ENCODE results near the gene PEX11B.
A peak's percentile ranks its signal among the peaks of the same experiment; 100 is the strongest.

The PEX11B gene

DNA sequence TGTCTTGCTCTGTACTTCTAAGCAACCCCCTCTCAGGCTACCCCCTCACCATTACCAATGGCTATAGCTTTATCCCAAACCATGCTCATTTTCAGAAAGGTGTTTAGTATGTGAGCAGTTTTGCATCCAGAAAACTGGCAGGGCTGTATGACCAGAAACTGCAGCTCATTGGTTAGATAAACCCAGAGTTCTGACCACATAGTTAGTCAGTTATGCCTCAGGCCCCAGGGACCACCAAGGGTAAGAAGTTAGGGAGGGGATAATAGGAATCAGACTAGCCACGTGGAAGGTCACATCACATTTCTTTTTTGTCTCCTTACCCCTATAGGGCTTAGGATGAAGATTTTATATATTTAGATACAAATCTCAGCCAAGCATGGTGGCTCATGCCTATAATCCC is 9.9 kb downstream of the PEX11B start:
- no peak for DNase-seq (ENCODE audit: low read depth, low spot score)

DNA sequence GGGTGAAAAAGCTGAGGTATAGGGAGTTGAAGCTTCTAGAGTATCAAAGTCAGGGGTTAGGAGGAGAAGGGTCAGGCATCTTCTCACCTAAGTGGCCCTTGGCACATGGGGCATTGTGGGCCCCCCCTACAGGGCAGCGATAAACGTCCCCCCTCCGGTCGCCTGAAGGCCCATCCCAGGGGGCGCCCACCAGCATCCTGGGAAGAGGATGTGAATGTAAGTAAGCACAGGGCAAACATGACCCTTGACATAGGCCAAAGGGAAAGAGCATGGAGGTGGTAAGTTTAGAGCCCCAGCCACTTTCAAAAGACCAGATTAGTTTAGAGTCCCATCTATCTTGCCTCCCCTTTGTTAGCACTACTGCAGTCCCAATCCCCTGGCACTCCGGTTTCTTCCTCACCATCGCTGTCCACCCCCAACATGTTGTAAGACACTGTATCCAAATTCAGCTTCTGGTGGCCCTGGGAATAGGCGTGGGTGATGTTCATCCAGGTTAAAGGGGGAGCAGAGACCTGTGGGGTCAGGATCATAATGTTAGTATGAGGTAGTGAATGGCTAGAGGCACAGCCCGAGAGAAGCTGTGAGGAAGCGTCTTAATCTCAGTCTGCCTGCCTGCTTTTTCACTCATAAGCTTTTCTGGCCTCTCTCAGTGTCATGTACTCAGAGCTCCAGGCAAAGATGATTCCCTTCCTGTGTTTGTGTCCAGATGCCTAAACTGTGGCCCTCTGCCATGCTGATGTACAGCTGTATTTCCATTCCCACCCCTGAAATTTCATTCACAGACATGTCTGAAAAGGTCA is 11.4 kb downstream of the PEX11B start:
- DNase-seq (ENCODE audit: low read depth, low spot score), result no peak

DNA sequence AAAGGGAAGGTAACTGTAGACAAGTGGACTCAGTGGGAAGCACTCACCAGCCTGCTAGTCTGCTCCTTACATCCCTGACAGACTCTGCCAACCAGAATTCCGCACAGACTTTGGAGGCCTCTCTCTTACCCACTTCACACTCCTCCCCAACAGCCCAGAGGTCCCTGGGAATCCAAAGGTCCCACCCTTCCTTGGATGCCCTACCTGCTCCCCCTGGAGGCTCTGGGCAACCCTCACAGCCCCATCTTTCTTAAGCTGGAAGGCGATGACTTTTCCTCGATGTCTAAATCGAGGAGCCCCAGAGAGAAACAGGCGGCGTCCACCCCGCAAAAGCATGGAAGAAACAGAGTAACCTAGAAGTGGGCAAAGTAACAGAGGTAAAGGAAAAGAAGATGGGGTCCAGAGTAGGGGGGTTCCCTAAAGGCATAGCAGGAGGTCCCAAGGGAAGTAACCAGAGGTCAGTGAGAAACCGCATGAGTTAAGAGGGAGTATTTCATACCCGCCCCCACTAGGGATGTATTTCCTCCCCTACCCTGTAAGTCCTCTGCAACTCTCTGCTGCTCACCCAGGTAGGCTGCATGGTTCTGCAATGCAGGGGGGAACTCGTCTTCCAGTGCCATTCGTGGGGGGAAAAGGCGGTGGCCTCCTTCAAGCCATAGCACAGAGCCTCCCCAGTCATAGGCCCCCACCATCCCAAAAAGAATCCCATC is 17.1 kb downstream of the PEX11B start:
- DNase-seq (ENCODE audit: low read depth, low spot score), result no peak

DNA sequence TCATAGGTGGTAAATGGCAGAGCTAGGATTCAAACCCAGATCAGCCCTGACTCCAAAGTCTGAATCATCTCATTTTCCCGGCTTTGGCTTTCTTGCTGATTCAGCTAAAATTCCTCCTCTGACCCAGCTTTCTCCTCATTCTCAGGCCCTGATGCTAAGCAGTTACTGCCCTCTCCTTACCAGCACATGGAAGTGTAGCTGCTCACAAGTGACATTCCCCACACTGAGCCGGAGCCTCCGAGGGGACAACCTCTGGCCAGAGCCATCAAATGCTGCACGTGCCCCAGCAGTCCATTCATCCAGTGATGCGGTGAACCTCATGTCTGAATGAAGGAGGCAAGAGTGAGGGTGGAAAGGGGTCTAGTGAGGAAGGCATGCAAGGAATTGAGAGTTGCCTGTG is 19.8 kb downstream of the PEX11B start:
- no peak for DNase-seq (ENCODE audit: low read depth, low spot score)

DNA sequence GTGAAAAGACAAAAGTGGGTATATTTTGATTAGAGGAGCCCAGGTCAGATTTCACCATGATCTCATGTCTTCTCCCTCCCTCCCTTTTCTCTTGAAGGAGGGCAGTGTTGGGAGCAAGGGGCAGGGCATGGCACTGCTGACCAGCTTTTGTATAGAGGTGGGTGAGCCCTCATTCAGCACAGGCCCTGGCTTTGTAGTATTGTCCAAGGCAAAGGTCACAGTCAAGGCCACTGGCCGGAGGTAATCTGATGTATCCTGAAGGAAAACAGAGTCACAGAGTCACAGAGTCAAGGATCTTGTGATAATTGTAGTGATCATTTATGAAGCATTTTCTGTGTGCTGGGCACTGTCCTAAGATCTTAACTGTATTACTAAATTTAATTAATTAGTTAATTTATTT is 20.5 kb downstream of the PEX11B start:
- DNase-seq (ENCODE audit: low read depth, low spot score), result no peak

DNA sequence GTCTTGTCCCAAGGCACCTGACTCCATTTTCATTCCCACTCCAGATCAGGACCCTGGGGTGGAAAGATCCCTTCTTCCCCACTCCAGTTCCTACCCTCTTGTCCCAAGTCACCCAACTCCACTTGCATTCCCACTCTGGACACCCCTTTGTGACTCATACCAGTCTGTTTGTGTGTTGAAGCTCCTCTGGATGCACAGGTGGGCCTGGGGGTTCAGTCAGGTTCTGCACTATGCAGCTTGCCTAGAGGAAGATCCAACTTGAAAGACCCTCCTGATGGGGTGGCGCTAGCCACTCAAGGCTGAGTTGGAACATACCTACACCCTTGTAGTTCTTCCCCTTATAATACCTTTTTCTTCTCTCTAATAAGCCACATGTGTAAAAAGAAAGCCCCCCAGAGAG is 23.0 kb downstream of the PEX11B start:
- no peak for DNase-seq (ENCODE audit: low read depth, low spot score)

DNA sequence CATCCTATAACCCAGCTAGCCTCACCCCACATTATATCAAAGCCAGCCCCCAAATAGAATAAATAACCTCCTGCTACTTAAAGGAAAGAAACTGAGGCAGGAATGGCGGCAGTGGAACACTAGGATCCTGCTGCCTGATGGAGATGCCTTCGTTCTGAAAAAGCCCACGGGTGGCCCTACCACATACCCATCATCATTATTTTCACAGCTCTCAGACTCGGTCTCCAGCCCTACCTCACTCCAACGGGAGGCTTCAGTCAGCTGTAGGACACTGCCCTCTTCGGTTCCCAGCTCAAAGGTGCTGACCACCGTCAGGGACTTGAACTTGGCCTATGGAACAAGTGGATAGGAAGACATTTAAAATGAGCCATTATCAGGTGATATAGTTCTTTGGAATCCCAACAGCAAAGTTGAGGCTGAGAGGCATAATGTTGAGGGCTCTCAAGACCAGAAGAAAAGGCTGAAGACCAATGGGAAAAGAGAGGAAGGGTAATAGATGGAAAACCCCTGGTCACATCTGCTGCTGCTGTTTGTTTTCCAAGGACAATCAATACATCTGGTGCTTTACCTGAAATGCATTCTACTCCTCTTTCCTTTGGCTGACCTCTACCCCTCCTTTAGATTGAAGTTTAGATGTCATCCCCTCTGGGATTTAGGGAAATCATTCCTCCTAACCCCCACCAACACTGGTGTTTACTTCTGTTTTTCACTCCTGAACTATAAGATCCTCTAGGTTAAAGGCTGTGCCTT is 25.0 kb downstream of the PEX11B start:
- no peak for DNase-seq (ENCODE audit: low read depth, low spot score)

DNA sequence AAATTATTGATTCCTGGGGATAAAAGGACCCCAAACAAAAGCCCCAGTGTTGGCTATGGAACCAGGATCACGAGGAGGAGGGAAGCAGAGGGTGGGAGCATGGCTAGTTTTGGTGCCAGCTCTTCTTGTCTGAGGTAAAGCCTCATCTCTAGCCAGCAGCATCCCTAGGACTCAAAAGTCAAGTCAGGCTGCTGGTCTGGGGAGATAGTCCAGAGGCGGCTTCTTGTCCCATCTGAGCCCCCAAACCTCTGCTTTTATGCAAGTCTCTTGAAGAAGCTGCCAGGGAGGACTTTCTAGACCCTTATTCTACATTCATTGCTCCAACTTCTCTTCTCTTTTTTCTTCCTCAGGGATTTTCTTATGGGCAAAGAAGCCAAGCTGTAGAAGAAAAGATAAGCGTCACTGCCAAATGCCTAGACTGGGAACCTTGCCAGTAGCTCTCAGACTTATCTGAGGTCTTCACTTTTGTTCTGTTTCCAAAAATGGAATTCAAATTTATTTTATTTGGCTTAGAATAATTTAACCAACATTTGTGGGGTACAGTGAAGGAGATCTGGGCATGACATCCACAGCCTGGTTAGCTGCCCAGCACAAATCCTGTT is 25.9 kb downstream of the PEX11B start:
- no peak for DNase-seq (ENCODE audit: low read depth, low spot score)

DNA sequence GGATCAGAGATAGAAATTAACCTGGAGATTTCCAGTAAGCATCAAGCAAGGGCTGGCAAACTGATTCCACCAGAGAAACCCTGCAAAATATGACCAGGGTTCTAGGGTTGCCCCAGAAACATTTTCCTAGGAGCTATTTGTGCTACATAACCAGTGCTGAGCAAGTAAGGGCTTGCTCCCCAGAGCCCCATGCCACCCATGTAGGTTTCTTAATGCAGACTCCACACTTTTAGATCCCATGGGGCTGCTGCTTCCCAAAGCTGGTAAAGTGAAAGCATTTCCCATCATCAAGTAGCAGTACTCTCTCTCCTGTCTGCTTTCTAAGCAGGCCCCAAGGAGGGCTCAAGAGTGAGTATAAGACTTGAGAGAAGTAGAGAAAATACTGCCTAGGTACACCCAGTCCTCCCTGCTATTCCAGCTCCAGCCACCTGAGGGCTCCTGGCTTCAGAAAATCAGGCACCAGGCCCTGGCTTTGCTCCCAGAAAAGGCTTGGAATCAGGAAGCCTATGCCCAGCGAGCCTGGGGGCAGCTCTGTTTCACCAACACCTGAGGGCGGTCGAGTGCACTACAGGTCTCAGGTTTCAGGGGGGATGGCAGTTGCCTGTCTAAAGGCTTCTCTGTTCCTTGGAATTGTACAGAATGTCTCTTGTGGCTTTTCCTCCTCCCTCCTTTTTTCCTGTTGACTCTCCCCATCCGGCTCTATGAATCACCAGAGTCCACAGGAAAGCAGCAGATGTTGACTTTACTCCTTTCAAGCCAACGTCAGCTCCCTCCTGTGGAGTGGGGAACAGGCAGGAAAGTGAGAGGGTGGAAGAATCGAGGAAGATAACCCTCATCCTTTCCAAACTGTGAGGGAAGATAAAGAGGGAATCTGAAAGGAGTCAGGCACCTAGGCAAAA is 26.7 kb downstream of the PEX11B start:
- peak; percentile 100 for DNase-seq (ENCODE audit: low read depth, low spot score)

DNA sequence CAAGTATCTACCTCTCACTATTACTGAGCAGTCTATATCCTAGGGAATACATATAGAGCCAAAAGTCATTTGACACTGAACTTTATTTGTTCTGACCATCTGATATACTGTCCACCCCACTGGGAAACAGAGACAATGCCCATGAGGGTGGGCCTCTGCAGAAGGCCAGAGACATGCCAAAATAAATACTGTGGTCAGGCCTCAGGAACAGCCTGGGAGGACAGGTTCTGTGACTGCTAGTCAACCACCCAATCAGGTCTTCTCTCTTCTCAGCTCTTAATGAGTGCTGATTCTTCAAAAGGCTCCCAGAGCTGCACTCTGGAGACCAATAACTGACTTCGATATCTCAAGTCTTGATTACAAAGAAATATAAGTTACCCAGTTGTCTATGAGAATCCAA is 27.4 kb downstream of the PEX11B start:
- peak; percentile 88 for DNase-seq (ENCODE audit: low read depth, low spot score)

DNA sequence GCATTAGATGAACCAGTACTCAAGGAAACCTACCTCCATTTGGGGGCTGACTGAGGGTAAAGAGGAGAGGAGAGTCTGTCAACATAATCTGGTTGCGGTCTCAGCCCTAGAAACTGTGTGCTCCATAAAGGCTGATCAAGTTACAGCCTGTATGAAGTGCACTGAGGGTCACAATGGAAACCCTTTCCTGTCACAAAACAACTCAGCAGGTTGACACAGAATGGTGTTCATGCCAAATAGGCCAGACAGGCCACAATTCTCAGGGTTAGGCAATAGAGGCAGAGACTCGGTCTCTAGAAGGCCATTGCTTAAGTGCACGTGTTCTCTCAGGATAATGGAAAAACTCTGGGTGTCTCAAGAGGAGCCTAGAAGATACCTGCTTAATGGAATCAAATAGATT is 28.8 kb downstream of the PEX11B start:
- no peak for DNase-seq (ENCODE audit: low read depth, low spot score)

DNA sequence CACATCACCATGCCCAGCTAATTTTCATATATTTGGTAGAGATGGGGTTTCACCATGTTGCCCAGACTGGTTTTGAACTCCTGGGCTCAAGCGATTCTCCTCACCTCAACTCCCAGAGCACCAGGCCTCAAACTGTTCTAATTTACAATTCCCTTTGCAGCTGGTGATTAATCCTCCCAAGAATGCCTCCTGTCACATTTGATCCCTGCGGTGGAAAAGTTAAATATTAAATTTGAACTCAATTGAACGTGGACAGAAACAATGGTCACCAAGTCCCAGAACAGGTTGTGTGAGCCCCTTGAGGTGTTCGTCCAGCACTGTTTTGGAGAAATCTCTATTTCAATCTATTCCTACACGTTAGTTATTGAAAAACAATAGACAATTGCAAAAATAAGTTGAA is 30.9 kb downstream of the PEX11B start:
- DNase-seq (ENCODE audit: low read depth, low spot score), result no peak

DNA sequence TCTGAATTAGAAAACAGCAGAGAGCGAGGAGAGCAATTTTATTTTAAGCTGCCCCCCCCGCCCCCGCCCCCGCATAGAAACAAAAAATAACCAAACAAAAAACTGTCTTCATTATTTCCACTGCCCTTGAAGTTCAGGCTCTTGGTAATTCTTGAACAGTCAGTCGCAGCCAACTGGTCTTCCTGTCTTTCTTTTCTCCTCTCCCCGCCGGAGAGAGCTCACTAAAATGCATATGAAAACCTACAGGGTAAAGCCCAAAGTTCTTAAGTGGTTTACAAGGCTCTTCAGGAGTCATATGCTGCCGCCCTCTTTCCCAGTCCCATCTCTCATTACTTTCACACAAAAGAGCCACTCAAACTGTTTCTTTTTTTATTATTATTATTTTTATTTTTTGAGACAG is 31.7 kb downstream of the PEX11B start:
- DNase-seq (ENCODE audit: low read depth, low spot score), result no peak

DNA sequence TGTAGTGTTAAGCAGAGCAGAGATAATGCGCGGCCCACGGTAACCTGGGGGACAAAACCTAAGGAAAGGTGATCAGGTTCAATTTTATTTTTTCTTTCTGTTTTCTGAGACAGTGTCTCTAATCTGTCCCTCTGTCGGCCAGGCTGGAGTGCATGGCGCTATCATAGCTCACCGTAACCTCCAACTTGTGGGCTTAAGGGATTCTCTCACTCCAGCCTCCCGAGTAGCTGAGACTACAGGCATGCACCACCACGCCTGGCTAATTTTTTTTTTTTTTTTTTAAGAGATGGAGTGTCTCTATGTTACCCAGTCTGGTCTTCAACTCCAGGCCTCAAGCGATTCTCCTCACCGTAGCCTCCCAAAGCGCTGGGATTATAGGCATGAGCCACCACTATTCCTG is 32.1 kb downstream of the PEX11B start:
- no peak for DNase-seq (ENCODE audit: low read depth, low spot score)

DNA sequence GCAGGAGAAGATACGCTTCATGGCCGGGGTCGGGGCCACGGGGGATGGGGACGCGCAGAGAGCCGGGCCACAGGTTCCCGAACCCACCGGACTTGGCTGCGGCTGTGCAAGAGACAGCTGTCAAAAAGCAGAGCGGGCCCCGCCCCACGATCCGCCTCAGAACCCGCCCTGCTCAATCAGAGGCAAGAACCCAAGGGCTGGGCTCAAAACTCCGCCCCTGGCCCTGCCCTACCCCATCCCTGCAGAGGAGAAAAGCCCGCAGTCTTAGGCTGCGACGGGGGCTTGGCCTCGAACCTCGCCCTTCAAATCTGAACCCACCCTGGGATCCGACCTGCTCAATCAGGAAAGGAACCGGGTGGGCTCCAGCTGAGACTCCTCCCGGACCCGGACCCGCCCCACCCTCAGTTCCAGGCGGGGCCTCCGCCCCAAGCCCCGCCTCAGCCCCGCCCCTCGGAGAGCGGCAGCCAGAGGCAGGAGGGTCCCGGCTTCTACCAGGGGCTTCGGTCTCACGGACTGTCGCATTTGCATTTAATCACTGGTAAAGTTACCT is 32.7 kb downstream of the PEX11B start, which contains the start of gene ANKRD35:
Gene ANKRD35, minus strand, starts transcription at position 129 of the 550 bp plus-strand sequence. Its CDS starts 108 bp downstream, at position 21.
- peak; percentile 60 for DNase-seq (ENCODE audit: low read depth, low spot score)

DNA sequence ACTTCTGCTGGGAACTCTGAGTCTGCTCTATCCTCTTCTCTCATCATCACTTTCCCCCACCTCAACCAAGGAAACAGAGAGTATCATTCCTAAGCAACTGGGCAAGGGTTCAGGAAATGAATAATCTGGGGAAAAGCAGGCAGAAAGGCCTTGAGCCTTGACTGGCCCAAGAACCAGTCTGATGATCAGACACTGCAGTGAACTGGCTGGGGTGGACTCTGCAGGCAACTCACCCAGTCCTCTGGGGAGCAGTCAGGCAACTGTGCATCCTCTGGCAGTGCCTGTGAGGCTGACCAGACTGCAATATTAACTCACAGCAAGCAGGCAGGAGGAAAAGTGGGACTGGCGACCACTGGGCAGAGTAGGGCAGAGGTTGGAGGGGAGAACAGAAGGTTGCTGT is 33.8 kb downstream of the PEX11B start:
- DNase-seq (ENCODE audit: low read depth, low spot score), result no peak

DNA sequence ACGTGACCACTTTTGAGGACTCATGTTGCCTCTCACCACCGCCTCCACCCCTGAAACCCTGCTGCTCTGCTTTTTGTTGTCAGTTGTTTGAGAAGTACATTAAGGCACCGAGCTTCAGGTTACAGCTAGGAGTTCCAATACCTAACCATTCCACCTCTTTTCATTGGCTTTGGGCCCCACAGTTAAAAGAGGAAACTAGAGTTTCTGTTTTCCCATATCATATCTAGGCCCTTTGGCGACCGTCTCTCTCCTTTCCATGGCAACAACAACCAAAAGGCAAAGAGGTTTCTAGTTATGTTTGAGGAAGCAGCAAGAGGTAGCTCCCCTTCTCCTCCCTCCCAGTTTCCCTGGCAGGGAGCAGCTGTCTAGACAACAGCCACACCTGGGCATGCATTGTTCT is 38.7 kb downstream of the PEX11B start:
- DNase-seq (ENCODE audit: low read depth, low spot score), result no peak

DNA sequence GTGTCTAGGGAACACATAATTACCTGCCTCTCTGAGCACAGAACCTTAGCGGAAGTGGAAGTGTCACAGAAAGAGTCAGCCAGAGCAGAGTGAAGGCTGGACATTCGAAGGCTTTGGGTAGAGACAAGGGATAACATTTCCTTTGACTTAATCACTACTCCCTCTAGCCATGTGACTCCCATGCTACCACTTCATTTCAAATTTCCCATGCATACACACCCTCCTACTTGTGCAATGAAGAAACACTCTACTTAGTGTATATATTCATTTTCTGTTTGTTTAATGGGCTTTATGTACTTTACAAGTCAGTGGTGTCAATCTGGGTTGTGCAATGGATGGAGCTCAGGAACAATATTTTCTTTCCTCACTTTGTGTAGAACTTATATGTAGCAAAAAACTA is 39.8 kb downstream of the PEX11B start:
- no peak for DNase-seq (ENCODE audit: low read depth, low spot score)

DNA sequence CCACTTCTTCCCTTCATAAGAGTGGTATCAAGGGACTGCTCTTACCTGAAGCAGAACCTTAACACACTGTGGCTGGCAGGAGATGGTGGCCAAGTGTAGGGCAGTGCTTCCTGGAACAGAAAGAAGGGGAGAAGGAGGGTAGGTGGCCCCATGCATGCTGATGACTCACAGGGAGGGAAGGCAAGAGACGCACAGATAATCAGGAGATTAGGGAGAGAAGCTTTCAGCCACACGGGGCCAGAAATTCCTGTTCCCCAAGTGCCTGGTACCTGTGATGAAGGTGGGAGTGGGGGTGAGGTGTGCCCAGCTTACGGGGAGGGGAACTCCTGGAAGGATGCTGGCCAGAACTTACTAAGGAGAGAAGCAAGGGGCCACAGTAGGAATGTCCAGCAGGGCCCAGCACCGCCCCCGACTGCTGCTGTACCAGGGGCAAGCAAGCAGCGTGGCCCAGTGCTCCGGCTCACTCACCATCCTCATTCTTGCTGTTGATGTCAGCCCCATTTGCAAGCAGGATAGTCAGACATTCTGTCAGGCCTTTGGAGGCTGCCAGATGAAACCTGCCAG is 40.5 kb downstream of the PEX11B start:
- DNase-seq (ENCODE audit: low read depth, low spot score), result no peak

DNA sequence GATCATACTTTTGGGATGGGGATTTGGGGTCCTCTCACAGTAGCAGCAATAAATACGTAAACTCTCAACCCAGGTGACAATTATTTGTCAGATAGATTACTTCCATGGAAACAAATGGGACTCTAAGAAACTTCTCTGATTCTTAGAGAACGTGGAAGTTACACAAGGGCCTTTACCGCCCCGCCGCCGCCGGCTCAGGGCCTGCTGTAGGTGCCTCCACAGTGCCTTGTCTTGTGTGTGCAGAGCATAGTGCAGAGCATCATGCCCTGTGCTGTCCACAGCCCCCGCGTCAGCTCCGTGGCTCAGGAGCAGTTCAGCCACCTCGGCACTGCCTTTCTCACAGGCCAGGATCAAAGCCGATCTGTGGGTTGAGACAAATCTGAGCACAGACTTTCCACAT is 43.9 kb downstream of the PEX11B start:
- no peak for DNase-seq (ENCODE audit: low read depth, low spot score)
